HG03095 (cell line): ENCODE data around the gene ARHGEF25.
"Not testable (repeated sequence)": the region's sequence is repeated elsewhere in the genome, so short reads cannot be mapped to it uniquely, and the experiment has no call there.

Source experiments
- ATAC-seq: cut with Tn5 transposase; IDR thresholded peaks from one replicate; pipeline ENCODE4 v1.9.1; 2021; ENCODE audit warnings: moderate library complexity; ENCODE audit not compliant: unreplicated experiment

The ARHGEF25 gene

DNA sequence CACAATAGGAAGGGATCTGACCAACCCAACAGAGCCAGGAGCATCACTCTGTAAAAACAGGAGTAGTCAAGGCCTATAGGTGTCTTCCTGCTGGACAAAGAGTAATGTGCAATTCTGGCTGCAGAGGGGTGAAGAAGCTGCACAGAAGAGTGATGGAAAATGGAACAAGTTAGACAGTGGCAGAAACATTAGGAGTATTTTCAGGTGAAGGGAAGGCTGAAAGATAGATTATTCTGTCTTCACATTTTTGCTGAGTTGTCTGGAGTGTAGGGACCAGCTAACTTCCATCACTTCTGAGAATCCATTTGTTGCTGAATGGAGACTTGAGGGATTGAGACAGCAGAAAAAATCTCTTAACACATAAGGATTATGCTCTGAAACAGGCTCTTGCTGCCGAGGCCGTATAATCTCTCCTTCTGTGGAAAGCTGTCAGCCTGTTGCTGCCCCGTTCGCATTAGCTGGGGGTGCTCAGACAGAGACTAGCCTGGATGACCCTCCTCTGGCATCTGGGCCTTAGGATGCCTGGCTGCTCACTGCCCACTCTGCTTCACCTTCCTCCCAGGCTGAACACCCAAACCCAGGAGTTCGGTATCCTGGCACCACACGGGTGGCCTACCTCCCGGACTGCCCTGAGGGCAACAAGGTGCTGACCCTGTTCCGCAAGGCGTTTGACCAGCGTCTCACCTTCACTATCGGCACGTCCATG, 3.1 kb upstream of the ARHGEF25 start:
- ATAC-seq: no peak

DNA sequence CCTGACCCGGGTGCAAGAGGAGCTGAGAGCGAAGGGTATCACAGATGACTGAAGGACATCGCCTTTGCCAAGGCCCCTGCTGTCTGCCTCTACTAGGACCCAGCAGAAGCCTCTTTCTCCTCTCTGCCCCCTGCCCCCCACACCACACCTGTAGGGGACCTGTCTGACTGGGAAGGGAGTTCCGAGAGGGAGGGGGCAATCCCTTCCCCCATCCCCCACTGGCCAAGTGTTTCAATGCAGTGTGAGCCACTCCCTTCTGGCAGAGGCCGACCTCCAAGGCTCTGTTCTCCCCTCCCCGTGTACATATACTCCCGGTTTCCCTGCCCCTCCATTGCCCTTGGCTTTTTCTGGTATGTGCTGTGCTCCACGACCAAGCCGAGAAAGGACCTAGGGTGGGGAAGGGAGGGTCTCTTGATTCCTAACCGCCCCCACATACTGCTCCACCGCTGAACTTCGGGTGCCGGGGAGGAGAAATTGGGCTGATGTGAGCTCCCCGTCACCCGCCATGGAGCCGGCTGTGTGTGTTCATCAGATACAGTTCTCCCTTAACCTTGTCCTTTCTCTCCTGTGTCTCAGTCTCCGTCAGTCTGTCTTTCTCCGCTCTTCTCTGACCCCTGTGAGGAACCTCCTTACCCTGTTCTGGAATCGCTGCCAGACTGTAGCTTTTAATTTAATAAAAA, 2.0 kb upstream of the ARHGEF25 start:
- no peak for ATAC-seq

- no peak for ATAC-seq
Observed at GRCh38 chr12:57609781-57610553, 1.3 kb upstream of the ARHGEF25 start.

DNA sequence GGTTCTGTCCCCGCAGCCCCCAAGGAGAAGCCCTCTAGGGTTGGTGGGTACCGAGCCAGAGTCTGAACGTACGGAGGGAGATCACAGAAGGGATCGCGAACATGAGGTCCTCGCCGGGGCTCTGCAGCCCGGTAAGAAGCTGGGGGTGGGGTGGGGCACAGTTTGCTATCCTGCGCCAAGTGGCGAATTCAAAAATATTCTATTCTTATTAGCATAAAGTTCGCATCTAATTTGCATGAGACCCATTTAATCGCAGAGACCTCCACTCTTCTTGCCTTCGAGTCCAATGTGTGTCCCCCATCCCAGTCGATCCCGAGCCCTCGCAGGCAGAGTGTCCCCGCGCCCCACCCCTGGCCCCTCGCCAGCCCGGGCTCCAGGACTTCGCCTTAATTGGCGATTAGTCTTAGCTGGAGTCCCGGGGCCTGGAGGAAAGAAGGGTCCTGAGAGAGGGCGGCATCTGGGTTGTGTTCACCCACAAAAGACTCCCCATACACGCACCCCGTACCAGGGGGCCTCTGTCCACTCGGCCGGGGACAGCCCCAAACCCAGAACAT, 604 bp upstream of the ARHGEF25 start:
- ATAC-seq: no peak

DNA sequence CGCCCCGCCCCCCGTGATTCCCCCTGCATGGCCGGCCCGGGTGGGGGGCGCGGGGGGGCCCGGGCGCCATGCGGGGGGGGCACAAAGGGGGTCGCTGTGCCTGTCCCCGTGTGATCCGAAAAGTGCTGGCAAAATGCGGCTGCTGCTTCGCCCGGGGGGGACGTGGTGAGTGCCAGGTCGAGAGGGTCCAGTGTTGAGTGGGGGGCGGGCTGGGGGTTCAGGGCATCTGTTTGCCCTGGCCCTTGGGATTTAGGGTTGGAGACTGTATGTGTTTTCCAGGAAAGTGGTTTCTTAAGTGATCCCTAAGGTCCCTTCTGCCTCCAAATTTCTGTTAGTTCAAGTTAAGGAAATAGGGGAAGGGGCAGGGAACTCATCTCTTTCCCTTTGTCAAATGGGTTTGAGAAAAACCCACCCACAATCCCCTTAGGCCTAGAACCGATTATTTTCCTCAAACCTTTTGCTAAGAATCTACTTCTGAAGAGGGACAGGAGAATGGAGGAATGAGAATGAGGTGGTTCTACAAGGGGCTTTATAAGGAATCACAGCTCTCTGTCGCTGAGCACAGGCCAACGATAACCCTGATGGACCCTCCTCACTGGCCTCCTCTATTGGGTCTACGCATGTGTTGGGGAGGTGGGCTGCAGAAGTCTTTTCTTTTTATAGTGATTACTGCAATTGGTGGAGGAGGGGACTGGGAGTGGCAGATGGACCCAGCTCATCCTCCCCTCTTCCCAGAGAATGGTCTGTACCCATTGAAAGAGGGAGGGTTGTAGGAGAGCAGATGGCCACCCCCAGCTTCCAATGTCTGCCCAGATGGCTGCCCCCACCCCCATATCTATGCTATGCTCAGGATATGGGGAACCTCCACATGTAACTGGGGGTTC, 834 bp downstream of the ARHGEF25 start:
- no peak for ATAC-seq

- ATAC-seq: no peak
Observed at GRCh38 chr12:57612711-57613426, 1.6 kb downstream of the ARHGEF25 start.

DNA sequence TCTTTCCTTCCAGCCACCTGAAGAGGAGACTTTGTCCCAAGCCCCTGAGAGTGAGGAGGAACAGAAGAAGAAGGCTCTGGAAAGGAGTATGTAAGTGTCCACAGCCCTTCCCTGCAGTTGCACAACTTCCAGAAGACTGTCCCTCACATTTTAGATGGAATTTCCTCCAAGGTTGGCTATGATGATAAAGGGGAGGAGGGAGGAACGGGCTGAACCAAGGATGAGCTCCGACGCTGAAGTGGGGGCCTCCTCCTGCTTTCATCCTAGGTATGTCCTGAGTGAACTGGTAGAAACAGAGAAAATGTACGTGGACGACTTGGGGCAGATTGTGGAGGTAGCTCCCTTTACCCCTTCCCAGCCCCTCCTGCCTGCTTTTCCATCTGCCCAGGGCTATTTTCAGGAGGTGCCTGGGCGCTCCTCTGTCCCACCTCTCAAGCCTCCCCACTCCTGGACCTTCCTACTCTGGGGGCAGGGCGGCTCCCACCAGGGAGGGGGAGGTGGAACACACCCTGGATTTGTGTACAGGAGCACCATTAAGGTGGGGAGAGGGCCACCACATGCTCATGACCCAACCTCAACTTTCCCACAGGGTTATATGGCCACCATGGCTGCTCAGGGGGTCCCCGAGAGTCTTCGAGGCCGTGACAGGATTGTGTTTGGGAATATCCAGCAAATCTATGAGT, 2.3 kb downstream of the ARHGEF25 start:
- ATAC-seq: no peak

GRCh38 chr12:57614178-57614947, 3.1 kb downstream of the ARHGEF25 start:
- peak; percentile 48 for ATAC-seq

GRCh38 chr12:57614948-57615500, 3.8 kb downstream of the ARHGEF25 start:
- ATAC-seq: no peak

- no peak for ATAC-seq
Observed at GRCh38 chr12:57615637-57616036, 4.4 kb downstream of the ARHGEF25 start.

- ATAC-seq: no peak
Observed at GRCh38 chr12:57616383-57617101, 5.3 kb downstream of the ARHGEF25 start.

GRCh38 chr12:57617942-57618341, 6.7 kb downstream of the ARHGEF25 start:
- ATAC-seq: no peak

DNA sequence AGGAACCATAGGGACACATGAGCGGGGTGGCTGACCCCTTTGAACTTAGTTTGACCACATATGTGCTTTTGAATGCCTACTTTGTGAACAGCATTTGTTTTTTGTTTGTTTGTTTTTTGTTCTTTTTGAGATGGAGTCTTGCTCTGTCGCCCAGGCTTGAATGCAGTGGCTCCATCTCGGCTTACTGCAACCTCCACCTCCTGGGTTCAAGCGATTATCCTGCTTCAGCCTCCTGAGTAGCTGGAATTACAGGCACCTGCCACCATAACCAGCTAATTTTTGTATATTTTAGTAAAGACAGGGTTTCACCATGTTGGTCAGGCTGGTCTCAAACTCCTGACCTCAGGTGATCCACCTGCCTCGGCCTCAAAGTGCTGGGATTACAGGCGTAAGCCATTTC, 7.2 kb downstream of the ARHGEF25 start:
- ATAC-seq: not testable (repeated sequence)

GRCh38 chr12:57618966-57619433, 7.8 kb downstream of the ARHGEF25 start:
- no peak for ATAC-seq

- ATAC-seq: no peak
Observed at GRCh38 chr12:57619434-57620244, 8.4 kb downstream of the ARHGEF25 start.

DNA sequence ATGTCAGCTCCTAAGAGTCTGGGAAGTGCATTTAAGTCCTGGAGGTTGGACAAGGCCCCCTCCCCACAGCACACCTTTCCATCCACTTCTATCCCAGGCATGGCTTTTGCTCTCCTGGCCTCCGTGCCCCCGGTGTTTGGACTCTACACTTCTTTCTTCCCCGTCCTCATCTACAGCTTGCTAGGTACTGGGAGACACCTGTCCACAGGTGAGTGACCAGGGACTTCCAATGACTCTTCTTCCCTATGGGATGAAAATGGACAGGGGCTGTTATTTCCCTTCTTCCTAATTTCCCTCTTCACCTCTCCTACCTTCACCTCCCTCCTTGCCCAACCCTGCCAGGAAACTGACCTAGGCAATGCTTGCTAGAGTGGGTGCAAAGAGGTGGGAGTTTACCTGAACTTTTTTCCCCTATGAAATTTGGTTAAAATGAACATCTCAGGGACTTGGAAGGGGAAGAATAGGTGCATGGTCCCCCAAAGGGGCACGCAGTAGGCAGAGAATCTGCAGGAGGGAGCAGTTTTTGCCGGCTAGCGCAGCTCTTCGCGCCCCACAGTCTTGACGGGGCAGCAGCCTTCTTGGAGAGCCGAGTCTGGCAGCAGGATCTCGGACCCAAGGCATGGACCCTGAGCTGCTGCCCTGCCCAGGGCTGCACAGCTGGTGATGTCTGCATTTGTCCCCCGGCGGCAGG, 9.2 kb downstream of the ARHGEF25 start:
- ATAC-seq: no peak
